K562 (cell line): ENCODE data around the gene MXRA7. TPM values are rescaled to one million over a fixed set of nuclear protein-coding genes. Genes with fewer than 3 reads are reported as not detected.

Source experiments
- BRD9 ChIP-seq: fragments of 450-650 bp; IDR thresholded peaks from 2 replicates; pipeline ENCODE4 v1.6.1; 2018; ENCODE audit warnings: low read depth; ENCODE audit not compliant: partially characterized antibody
- C11orf30 ChIP-seq: fragments of 450-650 bp; IDR thresholded peaks from 2 replicates; pipeline ENCODE4 v1.6.1; 2016; ENCODE audit warnings: low read depth, mild to moderate bottlenecking
- CCAR2 ChIP-seq: fragments of 200-400 bp; formaldehyde crosslinking; IDR thresholded peaks from 2 replicates; pipeline ENCODE4 v1.6.1; 2017; ENCODE audit warnings: mild to moderate bottlenecking, low read depth, low read length
- EP400 ChIP-seq: fragments of 450-650 bp; IDR thresholded peaks from 2 replicates; pipeline ENCODE4 v1.6.1; 2017; ENCODE audit warnings: antibody characterized with exemption, mild to moderate bottlenecking, moderate library complexity
- FOXA1 ChIP-seq: fragments of 450-650 bp; IDR thresholded peaks from 2 replicates; pipeline ENCODE4 v1.6.1; 2016; ENCODE audit warnings: mild to moderate bottlenecking, borderline replicate concordance
- FOXM1 ChIP-seq, 2 experiments: fragments of 450-650 bp in 1 of 2; sonication (generic) in 1 of 2; formaldehyde crosslinking in 1 of 2; IDR thresholded peaks; 2 replicates each; pipeline versions ENCODE4 v1.6.1 to v1.9.0; 2017 to 2022; ENCODE audit warnings: low read depth in 2 of 2, mild to moderate bottlenecking in 2 of 2, missing genetic modification reagents in 1 of 2, moderate library complexity in 1 of 2
- HDAC6 ChIP-seq: IDR thresholded peaks from 2 replicates; pipeline ENCODE4 v1.6.1; 2012; ENCODE audit warnings: low read depth, mild to moderate bottlenecking, control low read depth, inconsistent platforms, low read length, moderate library complexity
- ID3 ChIP-seq, 2 experiments: fragments of 250-450 bp in 1 of 2; fragments of 450-650 bp in 1 of 2; sonication (Bioruptor Pico) in 1 of 2; IDR thresholded peaks; 2 replicates each; pipeline versions ENCODE4 v1.6.1 to v1.8.0; 2016 to 2021; ENCODE audit warnings: mild to moderate bottlenecking in 2 of 2, moderate library complexity in 2 of 2, missing compliant biosample characterization in 1 of 2, missing genetic modification characterization in 1 of 2
- KLF10 ChIP-seq: fragments of 250-450 bp; sonication (Bioruptor Pico); IDR thresholded peaks from 2 replicates; pipeline ENCODE4 v1.6.1; 2021; ENCODE audit warnings: matching md5 sums
- LARP7 ChIP-seq: fragments of 450-650 bp; IDR thresholded peaks from 2 replicates; pipeline ENCODE4 v1.6.1; 2016
- MTA3 ChIP-seq: fragments of 450-650 bp; formaldehyde crosslinking; IDR thresholded peaks from 2 replicates; pipeline ENCODE4 v1.6.1; 2017; ENCODE audit warnings: mild to moderate bottlenecking, borderline replicate concordance
- POLR2AphosphoS2 ChIP-seq: IDR thresholded peaks from 2 replicates; pipeline ENCODE4 v1.6.1; 2012; ENCODE audit warnings: low read length, improper control_type of control experiment
- SRSF7 ChIP-seq: fragments of 200-400 bp; formaldehyde crosslinking; optimal IDR thresholded peaks from 2 replicates; pipeline ENCODE3; 2017; ENCODE audit warnings: mild to moderate bottlenecking, low read depth, low read length
- TCF3 ChIP-seq: sonication (generic); formaldehyde crosslinking; IDR thresholded peaks from 2 replicates; pipeline ENCODE4 v1.4.0; 2020; ENCODE audit warnings: mild to moderate bottlenecking, missing genetic modification reagents
- TEAD4 ChIP-seq, 2 experiments: sonication (generic) in 1 of 2; formaldehyde crosslinking in 1 of 2; IDR thresholded peaks; 2 replicates each; pipeline versions ENCODE4 v1.6.1 to v1.8.0; 2012 to 2022; ENCODE audit warnings: borderline replicate concordance in 1 of 2, inconsistent platforms in 1 of 2, low read length in 1 of 2, mild to moderate bottlenecking in 1 of 2, missing genetic modification reagents in 1 of 2
- YBX1 ChIP-seq: fragments of 450-650 bp; IDR thresholded peaks from 2 replicates; pipeline ENCODE4 v1.7.1; 2016; ENCODE audit warnings: mild to moderate bottlenecking
- YY1 ChIP-seq, 3 experiments: IDR thresholded peaks; 2 replicates each; pipeline ENCODE4 v1.6.1; 2011; ENCODE audit warnings: low read length in 2 of 3, mild to moderate bottlenecking in 2 of 3, moderate library complexity in 2 of 3, borderline replicate concordance in 1 of 3, control low read depth in 1 of 3, low read depth in 1 of 3; ENCODE audit not compliant: insufficient read depth in 3 of 3, insufficient replicate concordance in 2 of 3, control insufficient read depth in 1 of 3, insufficient read length in 1 of 3; ENCODE audit errors: extremely low read depth in 1 of 3
- ZC3H4 ChIP-seq: sonication (generic); formaldehyde crosslinking; IDR thresholded peaks from 2 replicates; pipeline ENCODE4 v1.9.0; 2021; ENCODE audit warnings: missing genetic modification reagents, borderline replicate concordance
- ZNF830 ChIP-seq: fragments of 250-450 bp; sonication (Bioruptor Pico); IDR thresholded peaks from 2 replicates; pipeline ENCODE4 v1.5.0; 2021; ENCODE audit warnings: mild to moderate bottlenecking
- polyA plus RNA-seq, 8 experiments: library from polyadenylated mRNA; depleted of rRNA in 4 of 8; stranded (reverse) in 5 of 8; unstranded in 3 of 8; fragments of >200 nt; fragmentation: Nextera tagmentation in 2 of 8; fragmentation: Illumina TruSeq in 1 of 8; extraction: Ambion mirVana in 2 of 8; extraction: Trizol in 1 of 8; gene quantifications; 2 replicates each; pipeline versions ENCODE4 v1.2.1 to v1.2.3, GENCODE V29; 2011 to 2014; ENCODE audit warnings: inconsistent platforms in 1 of 8, missing spikeins in 1 of 8
- total RNA-seq, 7 experiments: library from RNA; depleted of rRNA in 6 of 7; stranded (reverse); fragments of >200 nt in 6 of 7; fragmentation: Illumina TruSeq in 2 of 7; extraction: Trizol in 2 of 7; gene quantifications; 2 replicates each; pipeline versions ENCODE4 v1.2.1 to v1.2.3, GENCODE V29; 2011 to 2021; ENCODE audit warnings: low replicate concordance in 1 of 7
- TF ChIP-seq, protein P1 (sequence below): sonication (generic); formaldehyde crosslinking; IDR thresholded peaks from 2 replicates; pipeline ENCODE4 v1.8.1; 2023; ENCODE audit warnings: mild to moderate bottlenecking, missing genetic modification reagents
- TF ChIP-seq, protein P2 (sequence below): sonication (generic); formaldehyde crosslinking; IDR thresholded peaks from 2 replicates; pipeline ENCODE4 v1.8.0; 2022; ENCODE audit warnings: mild to moderate bottlenecking, missing genetic modification reagents
- TF ChIP-seq, protein P3 (sequence below): fragments of 200-800 bp; sonication (Bioruptor generic); IDR thresholded peaks from 2 replicates; pipeline ENCODE4 v1.6.1; 2017; ENCODE audit warnings: missing genetic modification characterization, missing compliant biosample characterization

Gene MXRA7
- total and polyA plus RNA-seq, 9 of the 15 experiments (the other 6 are each of a cell fraction or from before 2014, with no cell fraction given) = 2.6 to 38.4 (median 14.3) TPM

DNA sequence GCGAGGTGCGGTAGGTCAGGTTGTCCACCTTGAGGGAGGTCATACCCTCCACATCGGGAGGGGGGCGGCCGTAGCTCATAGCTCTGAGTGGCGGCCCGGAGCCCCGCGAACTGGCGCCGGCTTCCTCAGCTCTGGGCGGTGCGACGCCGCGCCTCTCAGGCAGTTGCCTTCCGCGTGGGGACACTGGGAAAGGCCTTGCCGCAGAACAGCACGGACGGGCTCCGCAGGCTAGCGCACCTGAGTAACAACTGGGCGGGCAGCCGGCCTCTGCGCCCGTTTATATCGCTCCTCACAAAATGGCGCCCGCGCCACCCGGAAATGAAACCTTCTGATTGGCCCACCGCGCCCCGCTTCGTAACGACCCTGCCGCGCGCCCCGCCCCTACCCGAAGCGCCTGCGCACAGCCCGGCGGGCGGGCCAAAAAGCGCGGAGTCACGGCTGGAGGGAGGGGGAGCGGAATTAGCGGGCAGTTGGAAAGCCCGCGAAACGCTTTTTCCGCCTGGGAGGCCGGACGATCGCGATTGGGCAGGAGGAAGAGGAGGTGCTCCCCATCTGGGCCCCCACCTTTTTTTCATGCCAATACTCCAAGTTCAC, 26.4 kb upstream of the MXRA7 start, which contains the start of gene SRSF2 (continued):
- TF ChIP-seq TCF3 (peak; percentile 41; the same call in 1 of the 2 replicates), TEAD4 (IDR thresholded peaks at IDR 0.05; ENCODE audit: low read length) (peak; percentile 76), TEAD4 (CRISPR knock-in tag; IDR thresholded peaks at IDR 0.05; ENCODE audit: borderline replicate concordance) (no peak), YBX1 (no peak), CCAR2 (no peak), C11orf30 (peak; percentile 97), ZC3H4 (CRISPR knock-in tag) (peak; percentile 93), POLR2AphosphoS2 (peak; percentile 96), HDAC6 (peak; percentile 86; the same call in 1 of the 2 replicates), YY1 (IDR thresholded peaks at IDR 0.05; ENCODE audit: borderline replicate concordance in 1 of 3, control insufficient read depth in 1 of 3, extremely low read depth in 1 of 3, insufficient read depth in 3 of 3, insufficient read length in 1 of 3, insufficient replicate concordance in 2 of 3, low read depth in 1 of 3, low read length in 2 of 3) (peak; percentile 86 to 98 (median 98)), SRSF7 (no peak), FOXM1 (IDR thresholded peaks at IDR 0.05; ENCODE audit: low read depth) (peak; percentile 66; the same call in 1 of the 2 replicates), FOXM1 (CRISPR knock-in tag; IDR thresholded peaks at IDR 0.05; ENCODE audit: low read depth) (peak; percentile 94), KLF10 (no peak), MTA3 (peak; percentile 99), ID3 (CRISPR knock-in tag; IDR thresholded peaks at IDR 0.05) (no peak), ID3 (tag; IDR thresholded peaks at IDR 0.05) (peak; percentile 89), ZNF830 (CRISPR knock-in tag) (peak; percentile 96; the same call in 1 of the 2 replicates), LARP7 (0 out of 2 replicates have a peak, but pooled peaks have one; percentile 39), EP400 (peak; percentile 95), FOXA1 (no peak), BRD9 (peak; percentile 28)
- TF ChIP-seq, protein P1, sequence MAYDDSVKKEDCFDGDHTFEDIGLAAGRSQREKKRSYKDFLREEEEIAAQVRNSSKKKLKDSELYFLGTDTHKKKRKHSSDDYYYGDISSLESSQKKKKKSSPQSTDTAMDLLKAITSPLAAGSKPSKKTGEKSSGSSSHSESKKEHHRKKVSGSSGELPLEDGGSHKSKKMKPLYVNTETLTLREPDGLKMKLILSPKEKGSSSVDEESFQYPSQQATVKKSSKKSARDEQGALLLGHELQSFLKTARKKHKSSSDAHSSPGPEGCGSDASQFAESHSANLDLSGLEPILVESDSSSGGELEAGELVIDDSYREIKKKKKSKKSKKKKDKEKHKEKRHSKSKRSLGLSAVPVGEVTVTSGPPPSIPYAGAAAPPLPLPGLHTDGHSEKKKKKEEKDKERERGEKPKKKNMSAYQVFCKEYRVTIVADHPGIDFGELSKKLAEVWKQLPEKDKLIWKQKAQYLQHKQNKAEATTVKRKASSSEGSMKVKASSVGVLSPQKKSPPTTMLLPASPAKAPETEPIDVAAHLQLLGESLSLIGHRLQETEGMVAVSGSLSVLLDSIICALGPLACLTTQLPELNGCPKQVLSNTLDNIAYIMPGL (CRISPR knock-in tag) = peak; percentile 50; the same call in 1 of the 2 replicates
- TF ChIP-seq, protein P2, sequence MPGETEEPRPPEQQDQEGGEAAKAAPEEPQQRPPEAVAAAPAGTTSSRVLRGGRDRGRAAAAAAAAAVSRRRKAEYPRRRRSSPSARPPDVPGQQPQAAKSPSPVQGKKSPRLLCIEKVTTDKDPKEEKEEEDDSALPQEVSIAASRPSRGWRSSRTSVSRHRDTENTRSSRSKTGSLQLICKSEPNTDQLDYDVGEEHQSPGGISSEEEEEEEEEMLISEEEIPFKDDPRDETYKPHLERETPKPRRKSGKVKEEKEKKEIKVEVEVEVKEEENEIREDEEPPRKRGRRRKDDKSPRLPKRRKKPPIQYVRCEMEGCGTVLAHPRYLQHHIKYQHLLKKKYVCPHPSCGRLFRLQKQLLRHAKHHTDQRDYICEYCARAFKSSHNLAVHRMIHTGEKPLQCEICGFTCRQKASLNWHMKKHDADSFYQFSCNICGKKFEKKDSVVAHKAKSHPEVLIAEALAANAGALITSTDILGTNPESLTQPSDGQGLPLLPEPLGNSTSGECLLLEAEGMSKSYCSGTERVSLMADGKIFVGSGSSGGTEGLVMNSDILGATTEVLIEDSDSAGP (CRISPR knock-in tag) = peak; percentile 54; the same call in 1 of the 2 replicates
- TF ChIP-seq, protein P3, sequence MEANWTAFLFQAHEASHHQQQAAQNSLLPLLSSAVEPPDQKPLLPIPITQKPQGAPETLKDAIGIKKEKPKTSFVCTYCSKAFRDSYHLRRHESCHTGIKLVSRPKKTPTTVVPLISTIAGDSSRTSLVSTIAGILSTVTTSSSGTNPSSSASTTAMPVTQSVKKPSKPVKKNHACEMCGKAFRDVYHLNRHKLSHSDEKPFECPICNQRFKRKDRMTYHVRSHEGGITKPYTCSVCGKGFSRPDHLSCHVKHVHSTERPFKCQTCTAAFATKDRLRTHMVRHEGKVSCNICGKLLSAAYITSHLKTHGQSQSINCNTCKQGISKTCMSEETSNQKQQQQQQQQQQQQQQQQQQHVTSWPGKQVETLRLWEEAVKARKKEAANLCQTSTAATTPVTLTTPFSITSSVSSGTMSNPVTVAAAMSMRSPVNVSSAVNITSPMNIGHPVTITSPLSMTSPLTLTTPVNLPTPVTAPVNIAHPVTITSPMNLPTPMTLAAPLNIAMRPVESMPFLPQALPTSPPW (CRISPR knock-in tag) = peak; percentile 99
